Endothelial cell of umbilical vein (primary cell): ENCODE results near the gene MAPKBP1. TPM values are rescaled to one million over a fixed set of nuclear protein-coding genes. Genes with fewer than 3 reads are reported as not detected.

Experiments used
- BruUV-seq: library from RNA; stranded (reverse); fragments of 400-500 nt; replicated peaks from 2 replicates; lab custom pipeline; 2021; lab: Mats Ljungman, UMichigan
- CTCF ChIA-PET: fragments of 300-600, 350-600 bp; sonication (Branson Sonifier 250); formaldehyde crosslinking; loops from one replicate; lab custom pipeline; 2021; ENCODE audit warnings: antibody characterized with exemption, inconsistent platforms; lab: Charles Lee
- POLR2A ChIA-PET: fragments of 300-600, 350-600 bp; sonication (Branson Sonifier 250); formaldehyde crosslinking; loops from one replicate; lab custom pipeline; 2021; ENCODE audit warnings: antibody characterized with exemption, inconsistent platforms; lab: Charles Lee
- DNase-seq: peaks from one replicate; pipeline ENCODE4 v3.0.0-alpha.2; 2011; ENCODE audit warnings: low read depth, low spot score
- FAIRE-seq: peaks from 2 replicates; lab custom pipeline; 2011; peaks lifted over from hg19 to GRCh38; lab: Jason Lieb, UNC
- H2AFZ ChIP-seq: 2 replicates; pipeline ENCODE4 v1.6.0; 2012; ENCODE audit warnings: low read depth, low read length, control low read depth, inconsistent platforms
- H3K27ac ChIP-seq: 2 replicates; pipeline ENCODE4 v1.5.1; 2011; ENCODE audit warnings: low read depth, mild to moderate bottlenecking, control low read depth, low read length, moderate library complexity; ENCODE audit not compliant: insufficient read depth
- H3K27me3 ChIP-seq, 2 experiments: 2 replicates each; pipeline versions ENCODE4 v1.6.0 to v1.6.1; 2011; ENCODE audit warnings: low read length in 2 of 2, mixed read lengths in 1 of 2; ENCODE audit not compliant: control insufficient read depth in 2 of 2, insufficient read depth in 2 of 2
- H3K36me3 ChIP-seq, 2 experiments: 2 replicates in 1 of 2; 3 replicates in 1 of 2; pipeline ENCODE4 v1.5.1; 2011; ENCODE audit warnings: low read length in 2 of 2, mild to moderate bottlenecking in 1 of 2, moderate library complexity in 1 of 2; ENCODE audit not compliant: control insufficient read depth in 2 of 2, insufficient read depth in 2 of 2; ENCODE audit errors: extremely low read depth in 1 of 2
- H3K4me1 ChIP-seq: 3 replicates; pipeline ENCODE4 v1.5.1; 2011; ENCODE audit warnings: mild to moderate bottlenecking, low read length; ENCODE audit not compliant: control insufficient read depth, insufficient read depth; ENCODE audit errors: extremely low read depth
- H3K4me2 ChIP-seq: 2 replicates; pipeline ENCODE4 v1.6.1; 2011; ENCODE audit warnings: low read length, control low read depth, mixed read lengths; ENCODE audit not compliant: insufficient read depth
- H3K4me3 ChIP-seq, 3 experiments: fragments of 200-600 bp in 1 of 3; sonication (generic), shearing (Covaris generic) in 1 of 3; replicated peaks in 1 of 3; 2 replicates each; pipeline ENCODE4 v1.5.1; 2011 to 2016; ENCODE audit warnings: control low read depth in 3 of 3, low read length in 3 of 3, mild to moderate bottlenecking in 2 of 3, inconsistent platforms in 1 of 3, low read depth in 1 of 3, moderate library complexity in 1 of 3; ENCODE audit not compliant: insufficient read depth in 1 of 3
- H3K79me2 ChIP-seq: 2 replicates; pipeline ENCODE4 v1.6.0; 2012; ENCODE audit warnings: low read length, inconsistent platforms; ENCODE audit not compliant: control insufficient read depth, insufficient read depth
- H3K9ac ChIP-seq: replicated peaks from 2 replicates; pipeline ENCODE3; 2011; ENCODE audit warnings: low read length, control low read depth; ENCODE audit not compliant: insufficient read depth; ENCODE audit errors: extremely low read depth
- H3K9me1 ChIP-seq: replicated peaks from 3 replicates; pipeline ENCODE4 v1.6.0; 2011; ENCODE audit warnings: mild to moderate bottlenecking, low read length; ENCODE audit not compliant: control insufficient read depth, insufficient read depth; ENCODE audit errors: extremely low read depth
- H3K9me3 ChIP-seq: replicated peaks from 2 replicates; pipeline ENCODE4 v1.5.1; 2012; ENCODE audit warnings: low read length, inconsistent platforms; ENCODE audit not compliant: control insufficient read depth, insufficient read depth
- H4K20me1 ChIP-seq: replicated peaks from 2 replicates; pipeline ENCODE3; 2011; ENCODE audit warnings: mild to moderate bottlenecking, low read length; ENCODE audit not compliant: control insufficient read depth, insufficient read depth; ENCODE audit errors: extremely low read depth
- CTCF ChIP-seq, 2 donors: IDR thresholded peaks; 1 replicate in 1 of 2; 2 replicates in 1 of 2; pipeline ENCODE4 v1.5.1; 2011; ENCODE audit warnings: low read length in 2 of 2, mild to moderate bottlenecking in 2 of 2, moderate library complexity in 2 of 2, control low read depth in 1 of 2, inconsistent platforms in 1 of 2, low read depth in 1 of 2; ENCODE audit not compliant: insufficient read depth in 1 of 2; ENCODE audit errors: extremely low read depth in 1 of 2
- EZH2 ChIP-seq: IDR thresholded peaks from 2 replicates; pipeline ENCODE4 v1.6.1; 2012; ENCODE audit warnings: borderline replicate concordance, low read depth, mild to moderate bottlenecking, moderate library complexity, low read length, inconsistent platforms; ENCODE audit not compliant: severe bottlenecking
- FOS ChIP-seq: IDR thresholded peaks from 2 replicates; pipeline ENCODE4 v1.6.1; 2011; ENCODE audit warnings: mild to moderate bottlenecking, low read length, moderate library complexity, borderline replicate concordance; ENCODE audit not compliant: insufficient read depth
- GATA2 ChIP-seq: IDR thresholded peaks from 2 replicates; pipeline ENCODE4 v1.7.0; 2011; ENCODE audit warnings: low read depth, mild to moderate bottlenecking, moderate library complexity, mixed read lengths, low read length; ENCODE audit not compliant: insufficient read length, insufficient read depth
- MYC ChIP-seq: IDR thresholded peaks from one replicate; pipeline ENCODE4 v1.6.1; 2011; ENCODE audit warnings: mild to moderate bottlenecking, low read depth, low read length
- POLR2A ChIP-seq: IDR thresholded peaks from 2 replicates; pipeline ENCODE4 v1.6.1; 2012; ENCODE audit warnings: low read depth, mild to moderate bottlenecking, control low read depth, low read length
- POLR2AphosphoS5 ChIP-seq: IDR thresholded peaks from 2 replicates; pipeline ENCODE4 v1.6.1; 2012; ENCODE audit warnings: low read depth, mild to moderate bottlenecking, control low read depth, low read length, moderate library complexity; ENCODE audit not compliant: insufficient read depth
- dilution Hi-C: fragments of 300-500 bp; cut with MboI; formaldehyde crosslinking; loops from one replicate; pipeline ENCODE4 v1.15.0; 2019; ENCODE audit warnings: low sequenced_read_pairs; ENCODE audit not compliant: extremely low pct_ligation_motif_present
- intact Hi-C: fragments of 100-400 bp; cut with micrococcal nuclease; formaldehyde crosslinking; loops from one replicate; pipeline ENCODE4 v1.10.0; 2022
- polyA plus RNA-seq, 4 experiments: library from polyadenylated mRNA; depleted of rRNA in 3 of 4; stranded (reverse) in 3 of 4; unstranded in 1 of 4; fragments of >200 nt; gene quantifications; 2 replicates each; pipeline versions ENCODE4 v1.2.1 to v1.2.3, GENCODE V29; 2011 to 2012; ENCODE audit warnings: missing spikeins in 1 of 4
- total RNA-seq: library from RNA; stranded (reverse); gene quantifications from 2 replicates; pipeline ENCODE4 v1.2.3, GENCODE V29; 2021
- TF ChIP-seq, protein P1 (sequence below): IDR thresholded peaks from 2 replicates; pipeline ENCODE4 v1.6.1; 2011; ENCODE audit not compliant: insufficient read depth, insufficient read length

MAPKBP1 gene
- total and polyA plus RNA-seq, 2 donors (not counting 3 experiments of a cell fraction or from before 2014, with no cell fraction given), result 12.3 to 55.8 TPM

GRCh38 chr15:41795996-41796856 is 21.9 kb downstream of the MAPKBP1 start:
- Histone ChIP-seq H3K9me1 (no peaks in the 10 kb centered on the region), H3K9me3 (no peaks in the 10 kb centered on the region), H3K9ac (peak overlapping the region; percentile 25), H3K27me3 (no peaks in the 10 kb centered on the region), H4K20me1 (no peaks in the 10 kb centered on the region), H3K4me2 (peak overlapping the region; percentile 54), H3K27ac (peak overlapping the region; percentile 61), H3K36me3 (peaks cover 2 to 6% of the 10 kb centered on the region in 2 experiments), H2AFZ (no peak overlapping the region), H3K79me2 (peaks cover 40% of the 10 kb centered on the region), H3K4me1 (peaks cover 41% of the 10 kb centered on the region), H3K4me3 (peak overlapping the region in 1 of 3 experiments; percentile 25)
- TF ChIP-seq EZH2 (no peak), FOS (peak; percentile 34)
- dilution Hi-C loops, result no loop called here
- intact Hi-C loops, result loop anchor here (1.0 kb wide), 1 partner anchor 22 kb away; the partner anchor contains the start of gene MAPKBP1
- DNase-seq, result peak; percentile 86
- BruUV-seq, result no TSS peak
- ChIA-PET CTCF (interaction anchor here (0.8 to 10.8 kb wide), 4 partner anchors 12 to 108 kb away, joined by 3 to 219 read pairs (median 13); partner anchors contain the start of gene MAPKBP1), POLR2A (interaction anchor here (0.7 to 1.8 kb wide), 2 partner anchors 14 to 22 kb away, joined by 3 to 7 read pairs; partner anchors contain the start of gene MAPKBP1)
- peak; percentile 93 for FAIRE-seq

DNA sequence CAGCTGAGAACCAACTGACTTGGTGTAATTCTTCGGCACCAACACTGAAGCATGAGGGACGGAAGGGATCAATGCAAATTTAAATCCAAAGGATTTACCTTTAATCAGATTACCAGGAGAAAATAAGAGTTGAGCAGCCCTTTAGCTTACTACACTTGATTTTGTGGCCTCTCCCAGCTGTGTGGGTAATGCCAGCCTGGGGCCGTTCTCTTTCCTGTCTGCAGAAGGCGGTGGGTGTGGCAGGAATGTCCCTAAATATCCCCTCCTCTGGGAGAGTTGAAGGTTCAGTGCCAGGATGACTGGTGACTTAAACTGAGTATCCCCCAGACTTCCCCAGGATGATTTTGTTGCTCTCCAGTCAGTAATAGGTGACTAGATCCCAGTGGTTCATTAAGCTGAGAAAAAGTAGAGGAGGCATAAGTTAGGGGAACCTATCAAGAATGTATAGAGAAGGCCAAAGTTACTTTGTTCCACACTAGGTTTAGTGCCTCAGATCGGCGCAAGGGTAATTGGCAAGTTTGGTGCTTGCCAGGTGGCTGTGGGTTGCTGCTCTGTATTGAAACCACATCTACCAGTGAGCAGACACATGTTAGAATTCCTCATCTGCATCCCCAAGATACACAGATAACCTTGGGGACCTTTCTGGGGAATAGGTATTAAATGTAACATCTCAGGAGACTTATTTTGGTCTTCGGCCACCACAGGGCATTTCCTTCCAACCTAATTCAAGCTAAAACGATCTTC is 23.1 kb downstream of the MAPKBP1 start:
- dilution Hi-C loops, result no loop called here
- FAIRE-seq, result peak; percentile 67
- H3K4me1 ChIP-seq, result peaks cover 35% of the 10 kb centered on the region

More for the DNA sequence above, 23.1 kb downstream of the MAPKBP1 start:
- no TSS peak for BruUV-seq
- Histone ChIP-seq H4K20me1 (no peaks in the 10 kb centered on the region), H3K4me3 (no peak overlapping the region), H3K79me2 (peaks cover 33% of the 10 kb centered on the region), H3K27ac (peak overlapping the region; percentile 61), H3K9me1 (no peaks in the 10 kb centered on the region), H3K9ac (peak overlapping the region; percentile 11), H3K36me3 (peaks cover 2 to 6% of the 10 kb centered on the region in 2 experiments), H3K9me3 (no peaks in the 10 kb centered on the region), H3K27me3 (no peaks in the 10 kb centered on the region), H2AFZ (no peak overlapping the region), H3K4me2 (peak overlapping the region; percentile 54)
- ChIA-PET CTCF (interaction anchor here (1.0 to 10.8 kb wide), 3 partner anchors 9 to 21 kb away, joined by 3 to 219 read pairs (median 22); partner anchors contain the start of gene MAPKBP1), POLR2A (no interaction called here)
- DNase-seq, result no peak
- TF ChIP-seq POLR2A, result no peak
- TF ChIP-seq, protein P1, sequence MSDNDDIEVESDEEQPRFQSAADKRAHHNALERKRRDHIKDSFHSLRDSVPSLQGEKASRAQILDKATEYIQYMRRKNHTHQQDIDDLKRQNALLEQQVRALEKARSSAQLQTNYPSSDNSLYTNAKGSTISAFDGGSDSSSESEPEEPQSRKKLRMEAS, result no peak
- TF ChIP-seq GATA2, result no peak
- no peak for TF ChIP-seq POLR2AphosphoS5
- no peak for TF ChIP-seq CTCF (IDR thresholded peaks at IDR 0.05; ENCODE audit: extremely low read depth in 1 of 2, insufficient read depth in 1 of 2, low read depth in 1 of 2, low read length in 2 of 2)
- no peak for TF ChIP-seq MYC
- no peak for TF ChIP-seq FOS
- TF ChIP-seq EZH2, result no peak
- intact Hi-C loops, result no loop called here
